ENCODE data around the gene GDI1. TPM values are rescaled to one million over a fixed set of nuclear protein-coding genes. Genes with fewer than 3 reads are reported as not detected.

Gene GDI1
- total and polyA plus RNA-seq, 10 of the 15 experiments (the other 5 are each of a cell fraction or from before 2014, with no cell fraction given): 0.92 to 102 (median 49.6) TPM

DNA sequence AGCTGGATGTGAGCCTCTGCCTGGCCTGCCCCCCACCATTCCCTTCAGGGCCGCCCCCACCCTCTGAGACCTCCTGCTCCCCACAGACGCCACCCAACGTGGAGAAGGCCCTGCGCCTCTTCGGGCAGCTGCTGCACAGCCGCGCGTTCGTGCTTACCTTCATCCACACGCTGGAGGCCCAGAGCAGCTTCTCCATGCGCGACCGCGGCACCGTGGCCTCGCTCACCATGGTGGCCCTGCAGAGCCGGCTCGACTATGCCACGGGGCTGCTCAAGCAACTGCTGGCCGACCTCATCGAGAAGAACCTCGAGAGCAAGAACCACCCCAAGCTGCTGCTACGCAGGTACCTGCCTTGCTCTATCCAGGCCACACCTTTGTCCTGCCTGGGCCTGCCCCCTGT lies 31.3 kb downstream of the GDI1 start (continued):
- TF ChIP-seq IRF5 (IDR thresholded peaks at IDR 0.05; ENCODE audit: borderline replicate concordance): no peak
- no peak for TF ChIP-seq BACH1 (IDR thresholded peaks at IDR 0.05; ENCODE audit: borderline replicate concordance)
- TF ChIP-seq CBX3 (IDR thresholded peaks at IDR 0.05; ENCODE audit: borderline replicate concordance, low read depth): no peak
- TF ChIP-seq STAT3 (IDR thresholded peaks at IDR 0.05; ENCODE audit: low read depth, low read length): no peak

- RAD21 ChIA-PET (ENCODE audit: unreplicated experiment): no interaction called here
- ATAC-seq: no peak
Observed at GRCh38 chrX:154469114-154469513, 32.2 kb downstream of the GDI1 start.

More at GRCh38 chrX:154469114-154469513, 32.2 kb downstream of the GDI1 start:
- H3K9me3 ChIP-seq (replicated peaks; ENCODE audit: control insufficient read depth, insufficient read depth, low read length): no peaks in the 10 kb centered on the region; the same call in 2 of the 3 replicates
- H3K9ac ChIP-seq (ENCODE audit: control insufficient read depth, insufficient read depth, low read length): no peak overlapping the region
- BruUV-seq (replicated peaks): no TSS peak
- no peaks in the 10 kb centered on the region for H3K79me2 ChIP-seq (ENCODE audit: control insufficient read depth, insufficient read depth, low read length)
- ChIA-PET CTCF (interaction anchor here (0.7 kb wide), 1 partner anchor 948 kb away, joined by 4 read pairs; no protein-coding TSS in a partner anchor), SMC1A (ENCODE audit: uncharacterized antibody, unreplicated experiment) (no interaction called here), POLR2A (no interaction called here)
- H3K4me1 ChIP-seq (ENCODE audit: control insufficient read depth, insufficient read depth, low read length): no peaks in the 10 kb centered on the region
- intact Hi-C loops (cut with micrococcal nuclease; ENCODE audit: unreplicated experiment) (no loop called here), in situ Hi-C loops (cut with MboI) (no loop called here)
- DNase-seq (ENCODE audit: low read depth, low spot score): no peak
- FAIRE-seq: no peak
- H3K4me3 ChIP-seq: no peak overlapping the region
- H4K20me1 ChIP-seq (ENCODE audit: control insufficient read depth, insufficient read depth): no peaks in the 10 kb centered on the region
- WGBS (ENCODE audit: insufficient coverage, insufficient replicate concordance, low lambda C conversion rate, missing lambda C conversion rate): 52% methylated on average over 9 of the region's 9 CpGs
- TF ChIP-seq, protein P1, sequence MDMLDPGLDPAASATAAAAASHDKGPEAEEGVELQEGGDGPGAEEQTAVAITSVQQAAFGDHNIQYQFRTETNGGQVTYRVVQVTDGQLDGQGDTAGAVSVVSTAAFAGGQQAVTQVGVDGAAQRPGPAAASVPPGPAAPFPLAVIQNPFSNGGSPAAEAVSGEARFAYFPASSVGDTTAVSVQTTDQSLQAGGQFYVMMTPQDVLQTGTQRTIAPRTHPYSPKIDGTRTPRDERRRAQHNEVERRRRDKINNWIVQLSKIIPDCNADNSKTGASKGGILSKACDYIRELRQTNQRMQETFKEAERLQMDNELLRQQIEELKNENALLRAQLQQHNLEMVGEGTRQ (IDR thresholded peaks at IDR 0.05; ENCODE audit: borderline replicate concordance, low read depth, low read length): no peak
- TF ChIP-seq STAT1 (conservative IDR thresholded peaks at IDR 0.05) (no peak), CBX5 (IDR thresholded peaks at IDR 0.05; ENCODE audit: low read depth) (no peak), ZZZ3 (IDR thresholded peaks at IDR 0.05; ENCODE audit: control insufficient read depth, insufficient read length, low read depth) (no peak), RELA (IDR thresholded peaks at IDR 0.05; ENCODE audit: borderline replicate concordance, partially characterized antibody) (no peak), GABPA (IDR thresholded peaks at IDR 0.05; ENCODE audit: low read depth) (no peak), SUZ12 (IDR thresholded peaks at IDR 0.05; ENCODE audit: unreplicated experiment) (no peak), TBL1XR1 (IDR thresholded peaks at IDR 0.05; ENCODE audit: low read depth, low read length) (no peak), CBFB (IDR thresholded peaks at IDR 0.05; ENCODE audit: low read depth) (no peak), SP1 (IDR thresholded peaks at IDR 0.05; ENCODE audit: low read depth, low read length) (no peak), TARDBP (IDR thresholded peaks at IDR 0.05; ENCODE audit: borderline replicate concordance) (no peak), NFYB (IDR thresholded peaks at IDR 0.05; ENCODE audit: insufficient read depth, low read depth, low read length) (no peak), RCOR1 (conservative IDR thresholded peaks at IDR 0.05; ENCODE audit: low read depth, low read length) (no peak), POU2F2 (IDR thresholded peaks at IDR 0.05; ENCODE audit: borderline replicate concordance, low read depth, low read length) (no peak)
- TF ChIP-seq, protein P2, sequence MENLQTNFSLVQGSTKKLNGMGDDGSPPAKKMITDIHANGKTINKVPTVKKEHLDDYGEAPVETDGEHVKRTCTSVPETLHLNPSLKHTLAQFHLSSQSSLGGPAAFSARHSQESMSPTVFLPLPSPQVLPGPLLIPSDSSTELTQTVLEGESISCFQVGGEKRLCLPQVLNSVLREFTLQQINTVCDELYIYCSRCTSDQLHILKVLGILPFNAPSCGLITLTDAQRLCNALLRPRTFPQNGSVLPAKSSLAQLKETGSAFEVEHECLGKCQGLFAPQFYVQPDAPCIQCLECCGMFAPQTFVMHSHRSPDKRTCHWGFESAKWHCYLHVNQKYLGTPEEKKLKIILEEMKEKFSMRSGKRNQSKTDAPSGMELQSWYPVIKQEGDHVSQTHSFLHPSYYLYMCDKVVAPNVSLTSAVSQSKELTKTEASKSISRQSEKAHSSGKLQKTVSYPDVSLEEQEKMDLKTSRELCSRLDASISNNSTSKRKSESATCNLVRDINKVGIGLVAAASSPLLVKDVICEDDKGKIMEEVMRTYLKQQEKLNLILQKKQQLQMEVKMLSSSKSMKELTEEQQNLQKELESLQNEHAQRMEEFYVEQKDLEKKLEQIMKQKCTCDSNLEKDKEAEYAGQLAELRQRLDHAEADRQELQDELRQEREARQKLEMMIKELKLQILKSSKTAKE (IDR thresholded peaks at IDR 0.05; ENCODE audit: low read depth, poor library complexity, severe bottlenecking): no peak
- no peak overlapping the region for H3K4me2 ChIP-seq (ENCODE audit: control insufficient read depth, insufficient read depth)
- no peaks in the 10 kb centered on the region for H3K27me3 ChIP-seq (replicated peaks in 1 of 2; ENCODE audit: control insufficient read depth in 2 of 2, insufficient read depth in 2 of 2, low read length in 1 of 2)
- H2AFZ ChIP-seq (ENCODE audit: control insufficient read depth, low read depth, low read length): no peak overlapping the region
- H3K36me3 ChIP-seq (ENCODE audit: control insufficient read depth in 2 of 2, insufficient read depth in 2 of 2, low read length in 1 of 2): peaks cover 0 to 2% of the 10 kb centered on the region in 2 experiments; a peak in 3 of 4 replicates
- no peak overlapping the region for H3K27ac ChIP-seq (ENCODE audit: control insufficient read depth, insufficient read depth)
